Body of pancreas (tissue), 4 donors: ENCODE results near the gene RNU6-9.

Experiments used
- POLR2A ChIP-seq, 3 donors: fragments of 450-650 bp; IDR thresholded peaks; one replicate each; pipeline ENCODE4 v1.6.1; 2016; ENCODE audit warnings: antibody characterized with exemption in 3 of 3, mild to moderate bottlenecking in 2 of 3
- TF ChIP-seq, protein P1 (sequence below), 7 experiments: fragments of 450-650 bp in 4 of 7; fragments of 200-600 bp in 3 of 7; sonication (generic) in 3 of 7; IDR thresholded peaks; one replicate each; pipeline ENCODE4 v1.5.1; 2016 to 2019; ENCODE audit warnings: antibody characterized with exemption in 7 of 7

DNA sequence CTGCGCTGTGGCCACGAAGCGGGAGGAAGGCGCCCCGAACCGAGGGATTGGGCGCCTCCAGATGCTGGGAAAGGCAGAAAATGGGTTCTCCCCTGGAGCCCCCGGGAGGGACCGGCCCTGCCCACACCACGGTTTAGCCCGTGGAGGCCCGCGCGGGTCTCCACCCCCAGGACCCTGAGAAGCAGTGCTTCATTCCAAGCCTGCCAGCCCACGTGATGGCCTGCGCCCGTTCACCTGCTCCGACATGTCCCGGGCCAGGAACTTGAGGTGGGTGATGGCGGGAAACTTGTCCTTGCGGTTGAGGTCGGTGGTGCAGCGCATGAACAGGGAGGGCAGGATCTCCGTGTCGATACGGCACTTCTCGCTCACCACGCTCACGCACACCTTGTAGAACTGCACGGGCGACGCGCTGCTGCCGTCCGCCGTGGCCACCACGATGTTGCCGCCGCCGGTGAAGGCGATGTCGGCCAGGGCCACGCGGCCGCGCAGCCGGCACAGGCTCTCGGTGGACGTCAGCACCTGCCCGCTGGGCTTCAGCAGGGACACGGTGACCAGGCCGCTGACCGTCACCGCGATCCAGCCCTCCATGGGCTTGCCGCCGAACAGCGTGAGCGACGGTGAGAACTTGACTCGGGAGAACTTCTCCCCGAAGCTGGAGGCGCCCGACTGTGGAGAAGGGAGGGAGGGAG lies 7.6 kb upstream of the RNU6-9 start:
- TF ChIP-seq POLR2A (IDR thresholded peaks at IDR 0.05) = no peak
- TF ChIP-seq, protein P1, sequence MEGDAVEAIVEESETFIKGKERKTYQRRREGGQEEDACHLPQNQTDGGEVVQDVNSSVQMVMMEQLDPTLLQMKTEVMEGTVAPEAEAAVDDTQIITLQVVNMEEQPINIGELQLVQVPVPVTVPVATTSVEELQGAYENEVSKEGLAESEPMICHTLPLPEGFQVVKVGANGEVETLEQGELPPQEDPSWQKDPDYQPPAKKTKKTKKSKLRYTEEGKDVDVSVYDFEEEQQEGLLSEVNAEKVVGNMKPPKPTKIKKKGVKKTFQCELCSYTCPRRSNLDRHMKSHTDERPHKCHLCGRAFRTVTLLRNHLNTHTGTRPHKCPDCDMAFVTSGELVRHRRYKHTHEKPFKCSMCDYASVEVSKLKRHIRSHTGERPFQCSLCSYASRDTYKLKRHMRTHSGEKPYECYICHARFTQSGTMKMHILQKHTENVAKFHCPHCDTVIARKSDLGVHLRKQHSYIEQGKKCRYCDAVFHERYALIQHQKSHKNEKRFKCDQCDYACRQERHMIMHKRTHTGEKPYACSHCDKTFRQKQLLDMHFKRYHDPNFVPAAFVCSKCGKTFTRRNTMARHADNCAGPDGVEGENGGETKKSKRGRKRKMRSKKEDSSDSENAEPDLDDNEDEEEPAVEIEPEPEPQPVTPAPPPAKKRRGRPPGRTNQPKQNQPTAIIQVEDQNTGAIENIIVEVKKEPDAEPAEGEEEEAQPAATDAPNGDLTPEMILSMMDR (IDR thresholded peaks at IDR 0.05) = no peak
